ENCODE measurements around the gene CHRNA4.

CHRNA4 gene

GRCh38 chr20:63373996-63374395 lies 12.8 kb upstream of the CHRNA4 start:
- Mint-ChIP-seq H3K4me3 (no peak overlapping the region), H3K9me3 (no peaks in the 10 kb centered on the region), H3K36me3 (no peaks in the 10 kb centered on the region), H3K4me1 (no peaks in the 10 kb centered on the region), H3K27ac (no peak overlapping the region), H3K27me3 (peaks cover 15% of the 10 kb centered on the region)

GRCh38 chr20:63372971-63373885 lies 12.1 kb upstream of the CHRNA4 start:
- Mint-ChIP-seq H3K36me3 (no peaks in the 10 kb centered on the region), H3K27me3 (peaks cover 11% of the 10 kb centered on the region), H3K4me3 (no peak overlapping the region), H3K9me3 (no peaks in the 10 kb centered on the region), H3K27ac (no peak overlapping the region), H3K4me1 (no peaks in the 10 kb centered on the region)

- Mint-ChIP-seq H3K27ac (no peak overlapping the region), H3K4me3 (no peak overlapping the region), H3K27me3 (peaks cover 7% of the 10 kb centered on the region), H3K36me3 (no peaks in the 10 kb centered on the region), H3K9me3 (no peaks in the 10 kb centered on the region), H3K4me1 (no peaks in the 10 kb centered on the region)
Observed at GRCh38 chr20:63371291-63371865, 10.2 kb upstream of the CHRNA4 start.

GRCh38 chr20:63370618-63371187 lies 9.6 kb upstream of the CHRNA4 start:
- no peak overlapping the region for H3K27ac Mint-ChIP-seq
- peaks cover 2% of the 10 kb centered on the region for H3K27me3 Mint-ChIP-seq
- no peak overlapping the region for H3K4me3 Mint-ChIP-seq
- H3K4me1 Mint-ChIP-seq, result no peaks in the 10 kb centered on the region
- no peaks in the 10 kb centered on the region for H3K36me3 Mint-ChIP-seq
- no peaks in the 10 kb centered on the region for H3K9me3 Mint-ChIP-seq

- Mint-ChIP-seq H3K36me3 (no peaks in the 10 kb centered on the region), H3K9me3 (no peaks in the 10 kb centered on the region), H3K27ac (no peak overlapping the region), H3K4me1 (no peaks in the 10 kb centered on the region), H3K4me3 (no peak overlapping the region), H3K27me3 (peaks cover 2% of the 10 kb centered on the region)
Observed at GRCh38 chr20:63369724-63370617, 8.8 kb upstream of the CHRNA4 start.

GRCh38 chr20:63369024-63369530 lies 7.9 kb upstream of the CHRNA4 start:
- Mint-ChIP-seq H3K27ac (no peak overlapping the region), H3K4me3 (no peak overlapping the region), H3K4me1 (no peaks in the 10 kb centered on the region), H3K9me3 (no peaks in the 10 kb centered on the region), H3K27me3 (peaks cover 1% of the 10 kb centered on the region), H3K36me3 (no peaks in the 10 kb centered on the region)

GRCh38 chr20:63368151-63368550 lies 7.0 kb upstream of the CHRNA4 start:
- no peaks in the 10 kb centered on the region for H3K9me3 Mint-ChIP-seq
- no peaks in the 10 kb centered on the region for H3K4me1 Mint-ChIP-seq
- H3K27ac Mint-ChIP-seq, result no peak overlapping the region
- H3K4me3 Mint-ChIP-seq, result no peak overlapping the region
- peaks cover 1% of the 10 kb centered on the region for H3K27me3 Mint-ChIP-seq
- H3K36me3 Mint-ChIP-seq, result no peaks in the 10 kb centered on the region

GRCh38 chr20:63367446-63368055 lies 6.4 kb upstream of the CHRNA4 start:
- Mint-ChIP-seq H3K4me1 (peaks cover 1% of the 10 kb centered on the region), H3K4me3 (no peak overlapping the region), H3K36me3 (no peaks in the 10 kb centered on the region), H3K27ac (no peak overlapping the region), H3K9me3 (no peaks in the 10 kb centered on the region), H3K27me3 (peaks cover 6% of the 10 kb centered on the region)

- Mint-ChIP-seq H3K27ac (no peak overlapping the region), H3K4me3 (no peak overlapping the region), H3K36me3 (no peaks in the 10 kb centered on the region), H3K27me3 (peaks cover 9% of the 10 kb centered on the region), H3K4me1 (peaks cover 4% of the 10 kb centered on the region), H3K9me3 (no peaks in the 10 kb centered on the region)
Observed at GRCh38 chr20:63366390-63367365, 5.5 kb upstream of the CHRNA4 start.

GRCh38 chr20:63365601-63366389 lies 4.6 kb upstream of the CHRNA4 start:
- H3K36me3 Mint-ChIP-seq, result no peaks in the 10 kb centered on the region
- peaks cover 4% of the 10 kb centered on the region for H3K4me1 Mint-ChIP-seq
- H3K27me3 Mint-ChIP-seq, result peaks cover 9% of the 10 kb centered on the region
- no peak overlapping the region for H3K27ac Mint-ChIP-seq
- H3K9me3 Mint-ChIP-seq, result no peaks in the 10 kb centered on the region
- no peak overlapping the region for H3K4me3 Mint-ChIP-seq

- Mint-ChIP-seq H3K27ac (no peak overlapping the region), H3K36me3 (no peaks in the 10 kb centered on the region), H3K9me3 (no peaks in the 10 kb centered on the region), H3K27me3 (peaks cover 9% of the 10 kb centered on the region), H3K4me1 (peaks cover 4% of the 10 kb centered on the region), H3K4me3 (no peak overlapping the region)
Observed at GRCh38 chr20:63364801-63365585, 3.8 kb upstream of the CHRNA4 start.

- Mint-ChIP-seq H3K27ac (no peak overlapping the region), H3K4me1 (peaks cover 4% of the 10 kb centered on the region), H3K27me3 (peaks cover 12% of the 10 kb centered on the region), H3K4me3 (no peak overlapping the region), H3K36me3 (no peaks in the 10 kb centered on the region), H3K9me3 (no peaks in the 10 kb centered on the region)
Observed at GRCh38 chr20:63363981-63364561, 2.9 kb upstream of the CHRNA4 start.

Data from activated naive CD4-positive, alpha-beta T cell treated with anti-CD3 and anti-CD28 coated beads, Interleukin-2, amount 50 U/mL, for 24 hours (primary cell).